ENCODE results near the gene S100A3. TPM values are rescaled to one million over a fixed set of nuclear protein-coding genes. Genes with fewer than 3 reads are reported as not detected.
"Not testable (repeated sequence)": the region's sequence is repeated elsewhere in the genome, so short reads cannot be mapped to it uniquely, and the experiment has no call there.

S100A3 gene
- polyA plus RNA-seq, 3 donors: 0.32 to 0.57 TPM; not detected in 1

- DNase-seq (ENCODE audit: extremely low read depth in 1 of 11, low read depth in 9 of 11, low spot score in 4 of 11): not testable (repeated sequence)
Measured at GRCh38 chr1:153522353-153523048, 26.6 kb downstream of the S100A3 start.

GRCh38 chr1:153521808-153522207 lies 27.2 kb downstream of the S100A3 start:
- DNase-seq (ENCODE audit: extremely low read depth in 1 of 11, low read depth in 9 of 11, low spot score in 4 of 11): not testable (repeated sequence)

GRCh38 chr1:153520818-153521476 lies 28.1 kb downstream of the S100A3 start:
- no peak for DNase-seq (ENCODE audit: extremely low read depth in 1 of 11, low read depth in 9 of 11, low spot score in 4 of 11)

- DNase-seq (ENCODE audit: extremely low read depth in 1 of 11, low read depth in 9 of 11, low spot score in 4 of 11): not testable (repeated sequence)
Measured at GRCh38 chr1:153520137-153520691, 28.8 kb downstream of the S100A3 start.

GRCh38 chr1:153519242-153519641 lies 29.8 kb downstream of the S100A3 start:
- no peak for DNase-seq (ENCODE audit: extremely low read depth in 1 of 11, low read depth in 9 of 11, low spot score in 4 of 11)

- no peak for DNase-seq (ENCODE audit: extremely low read depth in 1 of 11, low read depth in 9 of 11, low spot score in 4 of 11)
Measured at GRCh38 chr1:153515504-153516394, 33.3 kb downstream of the S100A3 start.

- no peak for DNase-seq (ENCODE audit: extremely low read depth in 1 of 11, low read depth in 9 of 11, low spot score in 4 of 11)
Measured at GRCh38 chr1:153513666-153514065, 35.4 kb downstream of the S100A3 start.

- DNase-seq (ENCODE audit: extremely low read depth in 1 of 11, low read depth in 9 of 11, low spot score in 4 of 11): no peak
Measured at GRCh38 chr1:153513023-153513422, 36.0 kb downstream of the S100A3 start.

GRCh38 chr1:153510984-153511410 lies 38.1 kb downstream of the S100A3 start:
- DNase-seq (ENCODE audit: extremely low read depth in 1 of 11, low read depth in 9 of 11, low spot score in 4 of 11): peak in 10 of 11 donors; percentile 54 to 76 (median 66)

GRCh38 chr1:153509729-153510354 lies 39.2 kb downstream of the S100A3 start:
- no peak for DNase-seq (ENCODE audit: extremely low read depth in 1 of 11, low read depth in 9 of 11, low spot score in 4 of 11)

GRCh38 chr1:153509036-153509435 lies 40.0 kb downstream of the S100A3 start:
- DNase-seq (ENCODE audit: extremely low read depth in 1 of 11, low read depth in 9 of 11, low spot score in 4 of 11): no peak

GRCh38 chr1:153507926-153508583 lies 41.0 kb downstream of the S100A3 start:
- DNase-seq (ENCODE audit: extremely low read depth in 1 of 11, low read depth in 9 of 11, low spot score in 4 of 11): no peak

GRCh38 chr1:153506831-153507413 lies 42.1 kb downstream of the S100A3 start:
- peak in 7 of 11 donors; percentile 29 to 81 (median 38) for DNase-seq (ENCODE audit: extremely low read depth in 1 of 11, low read depth in 9 of 11, low spot score in 4 of 11)

GRCh38 chr1:153506386-153506785 lies 42.7 kb downstream of the S100A3 start:
- DNase-seq (ENCODE audit: extremely low read depth in 1 of 11, low read depth in 9 of 11, low spot score in 4 of 11): no peak

- no peak for DNase-seq (ENCODE audit: extremely low read depth in 1 of 11, low read depth in 9 of 11, low spot score in 4 of 11)
Measured at GRCh38 chr1:153505576-153505975, 43.5 kb downstream of the S100A3 start.

- DNase-seq (ENCODE audit: extremely low read depth in 1 of 11, low read depth in 9 of 11, low spot score in 4 of 11): no peak
Measured at GRCh38 chr1:153503766-153504165, 45.3 kb downstream of the S100A3 start.

GRCh38 chr1:153498746-153499145 lies 50.3 kb downstream of the S100A3 start:
- no peak for DNase-seq (ENCODE audit: extremely low read depth in 1 of 11, low read depth in 9 of 11, low spot score in 4 of 11)

All from renal cortex interstitium (tissue), 11 donors.